Glutamatergic neuron (in vitro differentiated cells): ENCODE measurements around the gene ADCY2. TPM values are rescaled to one million over a fixed set of nuclear protein-coding genes. Genes with fewer than 3 reads are reported as not detected.

ENCODE experiments used
- DNase-seq: peaks from one replicate; pipeline ENCODE4 v3.0.0; 2022
- H3K27ac Mint-ChIP-seq: one replicate; pipeline ENCODE4 v1.8.0; 2020; ENCODE audit warnings: mild to moderate bottlenecking, mixed read lengths, inconsistent platforms; ENCODE audit not compliant: unreplicated experiment
- H3K27me3 Mint-ChIP-seq: one replicate; pipeline ENCODE4 v1.8.0; 2020; ENCODE audit warnings: mild to moderate bottlenecking, moderate library complexity, mixed read lengths, inconsistent platforms; ENCODE audit not compliant: unreplicated experiment
- H3K36me3 Mint-ChIP-seq: one replicate; pipeline ENCODE4 v1.8.0; 2020; ENCODE audit warnings: mild to moderate bottlenecking, mixed read lengths, inconsistent platforms; ENCODE audit not compliant: unreplicated experiment
- H3K4me1 Mint-ChIP-seq: one replicate; pipeline ENCODE4 v1.8.0; 2020; ENCODE audit warnings: mild to moderate bottlenecking, low read depth, mixed read lengths, inconsistent platforms; ENCODE audit not compliant: unreplicated experiment
- H3K4me3 Mint-ChIP-seq: one replicate; pipeline ENCODE4 v1.8.0; 2020; ENCODE audit warnings: mild to moderate bottlenecking, mixed read lengths, inconsistent platforms; ENCODE audit not compliant: unreplicated experiment
- H3K9me3 Mint-ChIP-seq: one replicate; pipeline ENCODE4 v1.8.0; 2020; ENCODE audit warnings: mild to moderate bottlenecking, moderate library complexity, mixed read lengths, inconsistent platforms; ENCODE audit not compliant: unreplicated experiment
- total RNA-seq: library from RNA; stranded (reverse); fragmentation: NEBNext Ultra II Directional; extraction: Animal tissue kit (Norgen Biotek cat#: 25700); gene quantifications from one replicate; pipeline ENCODE4 v1.2.1, GENCODE V29; 2021; ENCODE audit not compliant: unreplicated experiment
- TF ChIP-seq, protein P1 (sequence below): fragments of 200-600 bp; sonication (generic); IDR thresholded peaks from one replicate; pipeline ENCODE4 v1.5.0; 2021; ENCODE audit not compliant: partially characterized antibody, unreplicated experiment

ADCY2 gene
- total RNA-seq, 1 donor from 2014 or later = 3.8 TPM

DNA sequence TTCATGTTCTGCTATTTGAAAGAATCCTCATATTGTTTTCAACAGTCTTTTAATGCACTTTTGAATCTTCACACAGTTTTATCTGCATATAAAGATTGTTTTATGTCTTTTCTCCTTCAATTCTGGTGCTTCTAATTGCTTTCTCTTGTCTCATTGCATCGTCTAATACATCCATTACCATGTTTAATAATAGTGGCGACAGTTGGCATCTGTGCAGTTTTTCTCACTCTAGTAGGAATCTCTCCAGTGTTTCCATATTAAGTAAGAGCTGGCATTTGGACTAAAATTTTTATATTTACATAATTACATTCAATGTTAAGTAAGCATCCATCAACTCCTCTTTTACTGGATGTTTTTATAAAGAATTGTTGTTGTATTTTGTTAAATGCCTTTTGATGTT lies 49.9 kb downstream of the ADCY2 start:
- TF ChIP-seq, protein P1, sequence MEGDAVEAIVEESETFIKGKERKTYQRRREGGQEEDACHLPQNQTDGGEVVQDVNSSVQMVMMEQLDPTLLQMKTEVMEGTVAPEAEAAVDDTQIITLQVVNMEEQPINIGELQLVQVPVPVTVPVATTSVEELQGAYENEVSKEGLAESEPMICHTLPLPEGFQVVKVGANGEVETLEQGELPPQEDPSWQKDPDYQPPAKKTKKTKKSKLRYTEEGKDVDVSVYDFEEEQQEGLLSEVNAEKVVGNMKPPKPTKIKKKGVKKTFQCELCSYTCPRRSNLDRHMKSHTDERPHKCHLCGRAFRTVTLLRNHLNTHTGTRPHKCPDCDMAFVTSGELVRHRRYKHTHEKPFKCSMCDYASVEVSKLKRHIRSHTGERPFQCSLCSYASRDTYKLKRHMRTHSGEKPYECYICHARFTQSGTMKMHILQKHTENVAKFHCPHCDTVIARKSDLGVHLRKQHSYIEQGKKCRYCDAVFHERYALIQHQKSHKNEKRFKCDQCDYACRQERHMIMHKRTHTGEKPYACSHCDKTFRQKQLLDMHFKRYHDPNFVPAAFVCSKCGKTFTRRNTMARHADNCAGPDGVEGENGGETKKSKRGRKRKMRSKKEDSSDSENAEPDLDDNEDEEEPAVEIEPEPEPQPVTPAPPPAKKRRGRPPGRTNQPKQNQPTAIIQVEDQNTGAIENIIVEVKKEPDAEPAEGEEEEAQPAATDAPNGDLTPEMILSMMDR = no peak
- no peaks in the 10 kb centered on the region for H3K36me3 Mint-ChIP-seq
- H3K27me3 Mint-ChIP-seq = no peaks in the 10 kb centered on the region
- DNase-seq = no peak
- H3K9me3 Mint-ChIP-seq = no peaks in the 10 kb centered on the region
- no peak overlapping the region for H3K27ac Mint-ChIP-seq
- no peak overlapping the region for H3K4me3 Mint-ChIP-seq
- H3K4me1 Mint-ChIP-seq = peaks cover 14% of the 10 kb centered on the region

DNA sequence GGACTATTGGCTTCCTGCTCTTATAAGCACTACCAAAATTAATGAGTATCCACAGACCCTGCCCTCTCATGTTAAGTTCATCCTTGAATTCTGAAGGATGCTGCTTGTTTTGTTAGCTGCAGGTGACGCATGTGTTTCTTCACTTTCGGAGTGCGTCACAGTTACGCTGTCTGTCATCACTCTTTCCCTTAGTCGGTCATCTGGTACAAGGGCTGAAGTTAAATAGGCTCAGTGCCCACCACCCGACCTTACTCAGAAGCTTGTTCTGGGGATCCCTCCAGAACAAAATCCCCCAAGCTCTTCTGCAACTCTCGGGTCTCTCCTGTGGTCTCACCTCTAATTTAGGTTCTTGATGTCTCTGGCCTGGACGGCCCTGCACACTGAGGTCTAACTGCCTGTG lies 51.0 kb downstream of the ADCY2 start:
- no peak overlapping the region for H3K27ac Mint-ChIP-seq
- peaks cover 14% of the 10 kb centered on the region for H3K4me1 Mint-ChIP-seq
- DNase-seq = no peak
- no peak overlapping the region for H3K4me3 Mint-ChIP-seq
- TF ChIP-seq, protein P1 = no peak
- H3K27me3 Mint-ChIP-seq = no peaks in the 10 kb centered on the region
- no peaks in the 10 kb centered on the region for H3K36me3 Mint-ChIP-seq
- no peaks in the 10 kb centered on the region for H3K9me3 Mint-ChIP-seq

DNA sequence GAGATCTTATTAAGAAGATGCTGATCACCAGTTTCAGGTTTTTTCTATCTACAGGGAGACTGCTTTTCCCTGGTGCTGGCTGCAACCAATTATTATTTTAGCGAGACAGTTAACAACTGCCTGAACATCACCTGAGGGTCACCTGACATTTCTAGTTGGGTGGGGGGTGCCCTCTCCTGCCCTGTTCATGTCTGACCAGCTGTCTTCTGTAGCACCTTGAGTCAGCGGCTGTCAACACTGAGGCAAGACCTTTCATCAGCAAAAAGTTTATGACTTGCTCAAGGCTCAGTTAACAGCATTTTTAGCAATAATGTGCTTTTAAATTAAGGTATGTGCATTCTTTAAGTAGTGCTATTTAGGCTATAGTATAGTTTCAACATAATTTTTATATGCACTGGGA lies 58.0 kb downstream of the ADCY2 start:
- Mint-ChIP-seq H3K27me3 (peaks cover 2% of the 10 kb centered on the region), H3K27ac (no peak overlapping the region), H3K4me1 (peaks cover 6% of the 10 kb centered on the region), H3K36me3 (no peaks in the 10 kb centered on the region), H3K4me3 (no peak overlapping the region), H3K9me3 (no peaks in the 10 kb centered on the region)
- TF ChIP-seq, protein P1 = no peak
- no peak for DNase-seq

DNA sequence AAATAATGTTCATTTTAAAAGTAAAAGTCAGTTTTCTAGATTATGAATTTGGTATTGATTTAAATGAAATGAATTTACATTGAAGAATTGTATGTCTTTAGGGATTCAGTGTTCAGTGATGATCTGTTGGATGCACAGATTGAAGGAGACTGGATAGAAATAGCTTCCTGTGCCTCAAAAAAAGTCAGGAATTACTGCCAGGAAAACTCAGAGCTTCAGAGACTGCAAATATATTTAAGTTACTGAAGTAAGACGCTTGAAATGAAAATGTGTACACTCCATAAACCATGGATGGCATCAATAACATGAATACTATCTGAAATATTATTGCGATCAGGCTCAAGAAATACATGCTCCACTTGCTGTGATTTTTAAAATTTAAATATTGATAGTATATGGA lies 60.3 kb downstream of the ADCY2 start:
- Mint-ChIP-seq H3K4me1 (peaks cover 6% of the 10 kb centered on the region), H3K27me3 (peaks cover 2% of the 10 kb centered on the region)

DNA sequence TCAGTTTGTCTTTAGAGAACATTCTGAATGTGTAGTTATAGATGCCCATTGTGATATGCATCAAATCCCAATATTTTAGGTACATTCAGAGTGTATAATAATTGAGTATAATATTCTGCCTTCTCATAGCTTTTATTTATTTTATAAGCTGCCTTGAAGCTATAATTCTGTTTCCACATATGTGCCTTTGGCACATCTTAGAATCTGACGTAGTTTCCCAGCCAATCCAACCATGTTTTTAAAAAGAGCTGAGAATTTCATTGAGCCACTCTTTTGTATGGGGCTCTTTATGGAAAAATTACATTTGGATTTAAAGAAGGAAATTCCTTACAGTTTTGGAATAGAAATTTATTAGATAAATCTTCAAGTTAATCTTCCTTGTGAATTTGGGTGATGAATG lies 65.4 kb downstream of the ADCY2 start:
- Mint-ChIP-seq H3K4me1 (peaks cover 4% of the 10 kb centered on the region), H3K36me3 (no peaks in the 10 kb centered on the region), H3K27me3 (peaks cover 2% of the 10 kb centered on the region), H3K9me3 (no peaks in the 10 kb centered on the region), H3K27ac (no peak overlapping the region), H3K4me3 (no peak overlapping the region)
- no peak for DNase-seq
- TF ChIP-seq, protein P1 = no peak

More for the DNA sequence above, 60.3 kb downstream of the ADCY2 start:
- H3K9me3 Mint-ChIP-seq = no peaks in the 10 kb centered on the region
- TF ChIP-seq, protein P1 = no peak
- DNase-seq = no peak
- H3K27ac Mint-ChIP-seq = no peak overlapping the region
- no peak overlapping the region for H3K4me3 Mint-ChIP-seq
- no peaks in the 10 kb centered on the region for H3K36me3 Mint-ChIP-seq
